HG03103 (cell line): ENCODE measurements around the gene C2CD4A.
"Not testable (repeated sequence)": the region's sequence is repeated elsewhere in the genome, so short reads cannot be mapped to it uniquely, and the experiment has no call there.

Source experiments
- ATAC-seq: cut with Tn5 transposase; IDR thresholded peaks from one replicate; pipeline ENCODE4 v1.9.1; 2021; ENCODE audit warnings: low read depth; ENCODE audit not compliant: unreplicated experiment

Gene C2CD4A, protein sequence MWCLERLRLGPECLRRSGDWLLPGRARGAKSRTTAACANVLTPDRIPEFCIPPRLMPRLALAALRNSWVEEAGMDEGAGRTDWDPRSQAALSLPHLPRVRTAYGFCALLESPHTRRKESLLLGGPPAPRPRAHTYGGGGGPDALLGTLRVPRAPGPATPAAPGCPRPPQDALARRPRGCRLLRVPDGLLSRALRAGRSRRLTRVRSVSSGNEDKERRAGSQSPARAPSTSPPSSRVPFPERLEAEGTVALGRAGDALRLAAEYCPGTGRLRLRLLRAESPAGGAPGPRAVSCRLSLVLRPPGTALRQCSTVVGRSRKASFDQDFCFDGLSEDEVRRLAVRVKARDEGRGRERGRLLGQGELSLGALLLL

GRCh38 chr15:62066663-62067447 lies at the start of gene C2CD4A:
C2CD4A (plus strand) TSS chr15:62066977; CDS start chr15:62067614, 637 bp downstream.
- no peak for ATAC-seq

GRCh38 chr15:62020576-62021160 lies 46.1 kb upstream of the C2CD4A start:
- no peak for ATAC-seq

DNA sequence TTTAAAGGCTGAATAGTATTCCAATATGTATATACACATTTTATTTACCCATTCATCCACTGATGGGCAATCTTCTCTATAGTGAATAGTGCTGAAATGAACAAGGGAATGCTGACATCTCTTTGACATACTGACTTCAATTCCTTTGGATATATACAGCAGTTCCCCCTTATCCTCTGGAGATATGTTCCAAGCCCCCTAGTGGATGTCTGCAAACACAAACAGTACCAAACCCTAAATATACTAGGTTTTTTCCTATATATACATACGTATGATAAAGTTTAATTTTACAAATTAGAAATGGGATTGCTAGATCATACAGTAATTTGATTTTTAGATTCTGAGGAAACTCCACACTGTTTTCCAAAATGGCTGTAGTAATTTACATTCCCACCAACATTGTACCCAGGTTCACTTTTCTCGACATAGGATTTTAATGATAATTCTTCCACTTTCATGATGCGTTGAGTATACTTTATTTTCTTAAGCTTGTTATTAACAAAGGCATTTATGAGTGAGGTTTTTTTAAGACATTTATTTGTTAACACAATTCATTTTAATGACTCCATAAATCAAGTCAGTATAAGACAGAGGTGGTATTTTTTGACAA lies 44.7 kb upstream of the C2CD4A start:
- no peak for ATAC-seq

DNA sequence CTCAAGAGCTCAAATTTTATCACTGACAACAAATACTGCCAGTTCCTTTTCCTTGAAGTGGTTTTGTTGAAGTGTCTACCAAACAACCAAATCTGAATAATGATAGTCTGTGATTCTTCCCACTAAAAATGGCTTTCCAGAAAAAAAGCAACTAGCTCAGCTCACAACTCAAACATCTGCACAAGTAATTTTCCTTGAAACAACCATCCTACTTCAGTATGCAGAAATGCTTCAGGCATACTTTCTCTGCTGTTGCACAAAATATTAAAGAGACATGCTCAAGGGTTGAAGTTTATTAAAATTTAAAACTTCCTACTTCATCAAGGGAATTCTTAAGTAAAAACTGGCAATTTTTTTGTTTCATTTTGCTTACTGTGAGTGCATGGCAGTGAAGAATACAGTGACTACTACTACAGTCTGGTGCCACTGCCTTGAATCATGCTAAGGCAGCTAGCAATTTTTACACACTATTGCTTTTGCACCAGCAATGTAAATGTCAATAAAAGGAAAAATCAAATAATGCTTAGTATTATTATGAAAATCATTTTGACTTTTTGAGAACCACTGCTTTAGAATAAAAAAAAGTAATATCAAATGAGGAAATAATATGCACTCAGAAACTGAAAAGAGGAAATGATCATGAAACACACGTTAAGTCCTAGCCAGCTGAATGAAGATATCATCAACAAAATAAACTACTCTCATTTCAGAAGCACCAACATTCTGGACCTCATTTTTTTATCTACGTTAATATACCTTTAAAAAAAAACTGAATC lies 40.1 kb upstream of the C2CD4A start:
- ATAC-seq, result peak; percentile 71

DNA sequence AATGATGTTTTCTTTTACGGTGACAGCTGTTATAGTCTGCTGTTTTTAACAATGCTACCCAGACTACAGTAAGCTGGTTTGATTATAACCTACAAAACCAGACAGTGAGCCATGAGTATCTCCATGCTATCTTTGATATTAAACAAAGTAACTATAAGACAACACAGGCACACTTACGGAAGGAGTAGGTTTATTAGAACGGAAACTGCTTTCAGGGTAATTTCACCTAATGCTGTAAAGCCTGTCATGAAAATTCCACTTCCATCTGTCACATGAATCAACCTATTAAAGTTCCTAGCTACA lies 39.6 kb upstream of the C2CD4A start:
- no peak for ATAC-seq

DNA sequence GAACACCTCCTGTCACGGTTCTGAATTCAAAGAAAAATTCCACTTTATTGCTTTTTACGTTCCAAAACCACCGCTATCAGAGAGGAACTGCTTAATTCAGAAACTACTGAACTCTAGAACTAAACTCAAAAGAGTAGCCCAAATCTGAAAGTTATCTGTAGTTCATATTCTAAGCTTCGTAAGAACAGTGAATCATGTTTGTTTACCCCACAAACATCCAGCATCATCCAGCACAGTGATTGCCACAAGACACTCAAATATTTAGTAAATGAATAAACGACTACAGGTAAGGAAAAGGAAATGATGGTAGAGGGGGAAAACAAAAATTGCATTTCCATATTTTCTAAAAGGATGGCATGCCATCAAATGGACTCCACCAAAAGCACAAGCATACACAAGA lies 38.9 kb upstream of the C2CD4A start:
- ATAC-seq, result no peak

DNA sequence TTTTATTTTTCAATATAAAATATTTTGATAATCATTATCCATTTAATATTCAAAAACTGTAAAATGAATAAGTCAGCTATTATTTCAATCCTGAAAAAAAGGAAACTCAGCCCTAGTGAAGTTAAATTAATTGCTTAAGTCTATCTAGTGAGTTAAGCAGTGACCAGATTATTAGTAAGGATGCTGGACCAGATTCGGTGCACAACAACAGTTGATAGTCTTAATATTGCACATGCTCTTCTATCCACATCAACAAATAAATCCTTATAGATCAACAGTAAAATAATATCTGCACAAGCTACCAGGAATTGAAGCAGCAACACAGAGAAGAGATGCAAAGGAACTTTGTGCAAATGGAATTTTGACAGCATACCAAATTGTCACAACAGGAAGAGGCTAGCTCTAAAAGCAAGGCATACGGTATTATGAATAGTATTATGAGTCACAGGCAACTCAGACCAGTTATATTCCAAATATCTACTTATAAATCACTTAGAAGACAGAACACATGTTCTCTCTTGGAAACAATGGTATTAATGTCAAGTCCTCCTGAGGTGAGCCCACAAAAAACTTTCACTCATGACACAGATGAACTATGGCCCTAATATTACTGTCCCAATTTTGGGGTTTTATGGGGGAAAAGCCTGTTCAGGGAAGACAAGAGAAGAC lies 31.4 kb upstream of the C2CD4A start:
- no peak for ATAC-seq

DNA sequence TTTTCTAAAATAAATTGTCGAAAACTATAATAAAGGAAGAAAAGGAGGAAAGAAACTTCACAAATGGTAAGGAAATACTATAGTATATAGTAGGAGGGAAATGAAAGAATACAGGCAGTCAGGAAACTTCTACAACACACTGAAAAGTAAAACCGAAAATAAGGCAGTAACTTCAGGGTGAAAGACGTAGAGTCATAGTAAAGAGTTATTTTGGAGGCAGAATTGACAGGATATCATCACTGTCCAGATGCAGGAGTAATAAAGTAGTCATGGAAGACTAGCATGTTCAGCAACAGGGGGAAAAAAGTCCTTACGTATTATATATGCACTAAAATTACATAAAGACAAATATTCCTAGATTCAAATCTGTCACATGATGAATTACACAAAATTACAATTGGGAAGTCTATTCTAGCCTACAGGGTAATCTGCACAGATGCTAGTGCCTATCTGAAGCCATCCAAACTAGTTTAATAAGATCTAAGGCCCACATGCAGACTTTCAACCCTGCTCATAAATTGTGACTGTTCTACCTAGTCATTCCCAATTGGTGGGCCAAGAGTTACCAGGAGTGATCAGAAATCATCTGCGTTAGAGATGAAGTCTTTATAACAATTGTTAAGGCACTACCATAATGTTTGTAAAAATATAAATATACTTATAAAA lies 20.6 kb upstream of the C2CD4A start:
- peak; percentile 63 for ATAC-seq

DNA sequence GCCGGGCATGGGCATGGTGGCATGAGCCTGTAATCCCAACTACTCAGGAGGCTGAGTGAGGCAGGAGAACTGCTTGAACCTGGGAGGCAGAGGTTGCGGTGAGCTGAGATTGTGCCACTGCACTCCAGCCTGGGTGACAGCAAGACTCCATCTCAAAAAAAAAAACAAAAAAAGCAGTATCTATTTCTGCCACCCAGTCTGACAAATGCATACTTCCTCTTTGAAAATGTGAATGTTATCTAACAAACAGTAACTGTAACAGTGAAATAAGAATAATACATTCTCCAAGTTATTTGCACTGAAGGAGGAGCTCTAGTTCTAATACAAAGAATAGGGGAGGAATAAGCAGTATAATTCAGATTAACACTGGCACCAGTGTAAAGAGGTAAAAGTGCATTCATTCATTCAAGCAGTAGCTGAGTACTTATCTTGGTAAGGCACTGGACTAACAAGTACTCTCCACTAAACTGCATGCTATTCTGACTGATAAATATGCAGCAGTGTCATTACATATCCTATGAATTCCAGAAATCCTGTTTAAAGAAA lies 19.4 kb upstream of the C2CD4A start:
- ATAC-seq, result no peak

DNA sequence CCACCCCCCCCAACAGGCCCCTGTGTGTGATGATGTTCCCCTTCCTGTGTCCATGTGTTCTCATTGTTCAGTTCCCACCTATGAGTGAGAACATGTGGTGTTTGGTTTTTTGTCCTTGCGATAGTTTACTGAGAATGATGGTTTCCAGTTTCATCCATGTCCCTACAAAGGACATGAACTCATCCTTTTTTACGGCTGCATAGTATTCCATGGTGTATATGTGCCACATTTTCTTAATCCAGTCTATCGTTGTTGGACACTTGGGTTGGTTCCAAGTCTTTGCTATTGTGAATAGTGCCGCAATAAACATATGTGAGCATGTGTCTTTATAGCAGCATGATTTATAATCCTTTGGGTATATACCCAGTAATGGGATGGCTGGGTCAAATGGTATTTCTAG lies 18.5 kb upstream of the C2CD4A start:
- not testable (repeated sequence) for ATAC-seq

GRCh38 chr15:62050115-62050514 lies 16.7 kb upstream of the C2CD4A start:
- ATAC-seq, result no peak

- no peak for ATAC-seq
Observed at GRCh38 chr15:62051166-62051565, 15.6 kb upstream of the C2CD4A start.

- ATAC-seq, result no peak
Observed at GRCh38 chr15:62052713-62053112, 14.1 kb upstream of the C2CD4A start.

GRCh38 chr15:62053439-62054085 lies 13.2 kb upstream of the C2CD4A start:
- no peak for ATAC-seq

DNA sequence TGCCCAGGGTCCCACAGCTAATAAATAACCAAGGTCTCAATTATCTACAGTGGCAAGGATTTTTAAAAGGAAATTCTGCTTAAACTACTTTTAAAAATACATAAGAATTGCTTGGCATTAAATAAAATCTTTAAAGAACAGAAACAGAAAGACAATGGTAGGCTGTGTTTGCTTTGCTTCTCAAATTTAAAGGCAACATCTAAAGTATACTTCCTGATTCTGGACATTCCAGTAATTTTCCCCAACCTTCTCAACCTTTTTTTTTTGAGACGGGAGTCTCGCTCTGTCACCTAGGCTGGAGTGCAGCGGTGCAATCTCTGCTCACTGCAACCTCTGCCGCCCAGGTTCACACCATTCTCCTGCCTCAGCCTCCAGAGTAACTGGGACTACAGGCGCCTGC lies 11.8 kb upstream of the C2CD4A start:
- no peak for ATAC-seq

GRCh38 chr15:62057341-62057980 lies 9.3 kb upstream of the C2CD4A start:
- no peak for ATAC-seq

- no peak for ATAC-seq
Observed at GRCh38 chr15:62058327-62059028, 8.3 kb upstream of the C2CD4A start.
